SKM-1 treated with dmso at 0.1 percent for 144 hours (cell line): ENCODE measurements around the gene DCDC2C.
"Not testable (repeated sequence)": the region's sequence is repeated elsewhere in the genome, so short reads cannot be mapped to it uniquely, and the experiment has no call there.

Experiments
- DNase-seq: peaks from one replicate; lab custom pipeline; 2025; ENCODE audit not compliant: unreplicated experiment; lab: John Stamatoyannopoulos, UW

DCDC2C gene, protein sequence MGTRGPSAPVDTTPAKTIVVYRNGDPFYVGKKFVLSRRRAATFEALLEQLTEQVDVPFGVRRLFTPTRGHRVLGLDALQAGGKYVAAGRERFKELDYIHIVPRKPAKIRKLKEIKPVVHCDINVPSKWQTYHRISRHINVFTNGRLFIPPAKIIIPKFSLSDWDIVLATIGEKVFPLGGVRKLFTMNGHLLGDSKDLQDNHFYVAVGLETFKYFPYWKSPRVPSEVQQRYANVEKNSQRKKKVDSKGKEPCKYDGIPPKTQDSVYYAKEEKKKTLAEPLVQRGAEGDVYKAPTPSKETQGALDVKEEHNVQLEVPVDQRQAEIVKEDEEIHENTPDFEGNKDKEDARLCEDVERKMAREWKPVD

DNA sequence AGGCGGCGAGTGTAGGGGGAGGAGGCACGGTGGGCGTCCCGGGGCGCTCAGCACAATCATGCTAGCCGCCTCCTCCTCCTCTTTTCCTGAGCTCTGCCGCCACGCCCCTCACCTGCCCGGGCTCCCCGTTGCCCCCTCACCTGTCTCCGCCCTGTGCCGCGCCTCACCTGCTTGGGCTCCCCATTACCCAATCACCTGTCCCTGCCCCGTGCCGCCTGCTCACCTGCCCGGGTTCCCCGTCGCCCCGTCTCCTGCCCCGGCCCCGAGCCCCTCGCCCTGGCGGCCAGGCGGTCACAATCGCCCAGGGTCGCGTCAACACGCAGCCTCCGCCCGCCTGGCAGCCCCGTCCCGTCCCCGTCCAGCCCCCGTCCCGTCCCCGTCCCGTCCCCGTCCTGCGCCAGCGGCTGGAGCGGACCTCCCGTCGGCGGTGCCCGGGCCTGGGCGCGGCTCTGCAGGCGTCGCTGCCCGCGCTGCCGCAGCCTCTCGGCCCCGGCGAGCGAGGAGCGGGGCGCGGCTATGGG, at the start of gene DCDC2C:
TSS of gene DCDC2C (plus strand) at position 340 of the 521 bp plus-strand sequence. CDS start at position 517, 177 bp downstream.
- no peak for DNase-seq

DNA sequence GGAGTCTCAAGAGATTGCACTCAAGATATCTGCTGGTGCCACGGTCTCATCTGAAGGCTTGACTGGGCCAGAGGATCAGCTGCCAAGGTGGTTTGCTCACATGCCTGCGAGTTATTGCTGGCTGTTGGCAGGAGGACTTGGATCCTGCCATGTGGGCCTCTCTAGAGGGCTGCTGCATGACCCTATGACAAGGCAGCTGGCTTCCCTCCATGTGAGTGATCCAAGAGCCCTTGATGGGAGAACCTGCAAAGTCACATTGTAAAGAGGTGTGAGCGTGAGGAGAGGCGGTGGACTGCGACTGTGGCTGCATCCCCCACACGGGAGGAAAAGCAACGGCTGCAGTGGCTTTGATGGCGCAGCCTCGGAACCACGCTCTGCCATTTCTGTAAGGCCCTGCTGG, 49.4 kb upstream of the DCDC2C start:
- DNase-seq: no peak

DNA sequence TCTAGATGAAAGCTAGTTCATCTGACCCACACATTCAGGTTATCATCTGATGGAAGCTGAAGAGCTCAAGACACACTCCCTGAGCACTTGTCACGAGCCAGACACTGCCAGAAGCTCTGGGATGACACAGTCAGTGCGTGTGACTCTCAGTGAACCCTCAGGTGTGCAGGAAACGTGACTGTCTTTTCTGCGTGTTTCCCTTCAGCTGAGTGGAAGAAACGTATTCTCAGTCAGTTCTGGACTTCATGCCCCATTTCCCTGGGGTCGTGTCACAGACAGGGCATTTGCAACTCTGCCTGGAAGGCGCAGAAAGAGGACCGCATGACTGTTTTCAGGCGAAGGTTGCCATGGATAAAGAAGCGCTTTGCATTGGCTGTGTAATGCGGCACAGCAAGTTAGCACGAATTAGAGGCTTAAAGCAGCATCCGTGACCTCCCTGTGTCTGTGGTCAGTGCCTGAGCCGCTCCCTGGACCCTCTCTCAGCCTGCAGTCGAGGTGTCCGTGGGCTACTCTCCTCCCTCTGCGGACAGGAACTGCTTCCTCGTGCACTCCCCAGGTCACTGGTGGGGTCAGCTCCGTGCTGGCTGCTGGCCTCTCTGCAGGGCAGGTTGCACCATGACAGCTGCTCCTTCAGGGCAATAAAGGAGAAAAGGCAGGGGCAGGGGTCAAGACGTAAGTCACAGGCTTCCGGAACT, 48.7 kb upstream of the DCDC2C start:
- no peak for DNase-seq

DNA sequence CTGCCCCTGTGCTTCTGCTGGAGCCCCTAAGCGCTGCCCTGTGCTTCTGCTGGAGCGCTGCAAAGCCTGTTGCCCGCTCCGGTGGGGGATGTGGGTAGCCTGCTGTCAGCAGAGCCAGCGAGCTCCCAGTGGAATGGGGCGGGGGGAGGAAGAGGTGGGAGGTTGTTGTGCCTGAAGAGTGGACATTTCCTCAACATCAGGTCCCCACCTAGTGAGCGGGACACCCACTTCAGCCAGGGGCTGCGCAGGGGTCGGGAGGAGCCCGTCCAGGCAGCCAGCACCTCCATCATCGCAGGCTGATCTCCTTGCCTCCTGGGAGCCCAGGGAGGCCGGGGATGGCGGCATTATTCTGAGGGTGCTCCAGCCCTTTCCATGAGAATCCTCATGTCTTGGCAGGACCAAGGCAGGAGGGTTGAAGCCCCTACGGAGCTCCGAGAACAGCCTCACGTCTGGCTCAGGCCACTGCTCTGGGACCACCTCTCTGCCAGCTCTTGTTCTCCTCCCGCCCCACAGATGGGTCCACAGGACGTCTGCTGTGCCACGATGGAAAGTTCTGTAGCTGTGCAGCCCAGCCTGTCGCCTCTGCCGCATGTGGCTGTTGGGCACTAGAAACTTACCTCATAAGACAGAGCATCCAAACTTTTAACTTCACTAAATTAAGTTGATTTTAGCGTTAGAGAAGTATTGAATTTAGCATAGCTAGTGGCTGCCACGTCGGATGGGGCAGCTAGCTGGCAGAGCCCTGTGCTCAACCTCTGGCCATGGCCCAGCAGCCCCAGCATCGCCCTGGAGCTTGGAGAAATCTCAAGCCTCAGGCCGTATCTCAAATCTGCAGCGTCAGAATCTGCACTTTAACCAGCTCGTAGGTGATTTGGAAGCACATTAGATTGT, 47.3 kb upstream of the DCDC2C start:
- DNase-seq: no peak

DNA sequence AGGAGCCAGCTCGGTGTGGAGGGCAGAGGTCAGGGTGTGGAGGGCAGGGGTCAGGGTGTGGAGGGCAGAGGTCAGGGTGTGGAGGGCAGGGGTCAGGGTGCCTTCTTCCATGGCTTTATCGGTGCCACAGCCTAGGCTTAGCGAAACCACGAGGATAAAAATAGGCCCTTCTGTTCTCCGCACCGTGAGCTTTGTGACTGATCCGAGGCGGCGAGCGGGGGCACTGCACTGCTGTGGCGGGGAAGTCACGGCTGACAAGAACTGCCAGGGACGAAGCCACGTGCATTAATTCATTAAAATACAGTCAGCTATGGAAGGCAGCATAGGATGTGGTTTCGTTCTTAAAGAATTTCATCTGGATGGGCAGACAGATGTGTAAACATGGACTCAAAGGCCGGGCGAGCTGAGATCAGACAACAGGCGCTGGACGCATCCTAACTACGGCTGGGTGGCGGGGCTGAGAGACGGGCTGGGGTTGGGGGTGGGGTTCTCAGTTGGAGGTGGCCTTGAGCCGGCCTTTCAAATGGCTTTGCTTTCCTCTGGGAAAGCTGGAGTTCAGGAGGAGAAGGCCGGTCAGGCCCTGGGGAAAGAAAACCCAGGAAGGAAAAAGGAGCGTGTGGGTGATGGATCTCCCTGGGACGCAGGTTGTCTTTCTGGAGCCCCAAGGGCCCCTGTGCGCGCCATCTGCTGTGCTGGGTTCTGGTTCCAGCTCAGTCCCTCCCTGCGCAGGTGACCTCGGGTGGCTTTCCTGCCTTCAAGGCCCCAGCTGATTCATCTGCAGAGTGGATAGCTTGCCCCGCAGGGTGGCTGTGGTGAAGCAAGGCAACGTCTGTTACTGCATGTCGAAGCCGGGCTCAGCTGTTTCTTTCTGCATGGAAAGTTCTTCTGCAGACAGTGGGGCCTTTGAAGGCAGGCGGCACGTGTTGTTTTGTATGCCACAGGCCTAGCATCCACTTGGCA, 46.3 kb upstream of the DCDC2C start:
- DNase-seq: no peak

DNA sequence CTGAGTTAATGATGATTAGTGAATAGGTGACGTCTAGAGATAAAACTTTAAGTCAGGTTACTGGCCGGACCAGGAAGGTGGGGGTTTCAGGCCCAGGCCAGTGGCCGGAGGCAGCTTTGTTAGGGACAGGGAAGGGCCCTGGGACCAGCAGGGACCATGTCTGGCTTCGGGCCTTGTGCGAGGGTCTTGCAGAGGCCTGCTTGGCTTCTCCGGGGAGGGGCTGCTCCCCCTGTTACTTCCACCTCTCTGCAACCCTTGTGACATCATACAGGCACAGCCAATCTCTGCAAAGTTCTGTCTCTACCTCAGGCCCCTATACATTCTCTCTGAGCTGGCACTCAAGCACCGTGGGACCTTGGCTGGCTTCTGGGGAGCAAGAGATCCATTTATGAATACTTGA, 45.5 kb upstream of the DCDC2C start, which contains the start of gene ALLC:
TSS of gene ALLC (plus strand) at position 320 of the 400 bp plus-strand sequence. CDS start 12,958 bp downstream, outside the sequence.
- no peak for DNase-seq

DNA sequence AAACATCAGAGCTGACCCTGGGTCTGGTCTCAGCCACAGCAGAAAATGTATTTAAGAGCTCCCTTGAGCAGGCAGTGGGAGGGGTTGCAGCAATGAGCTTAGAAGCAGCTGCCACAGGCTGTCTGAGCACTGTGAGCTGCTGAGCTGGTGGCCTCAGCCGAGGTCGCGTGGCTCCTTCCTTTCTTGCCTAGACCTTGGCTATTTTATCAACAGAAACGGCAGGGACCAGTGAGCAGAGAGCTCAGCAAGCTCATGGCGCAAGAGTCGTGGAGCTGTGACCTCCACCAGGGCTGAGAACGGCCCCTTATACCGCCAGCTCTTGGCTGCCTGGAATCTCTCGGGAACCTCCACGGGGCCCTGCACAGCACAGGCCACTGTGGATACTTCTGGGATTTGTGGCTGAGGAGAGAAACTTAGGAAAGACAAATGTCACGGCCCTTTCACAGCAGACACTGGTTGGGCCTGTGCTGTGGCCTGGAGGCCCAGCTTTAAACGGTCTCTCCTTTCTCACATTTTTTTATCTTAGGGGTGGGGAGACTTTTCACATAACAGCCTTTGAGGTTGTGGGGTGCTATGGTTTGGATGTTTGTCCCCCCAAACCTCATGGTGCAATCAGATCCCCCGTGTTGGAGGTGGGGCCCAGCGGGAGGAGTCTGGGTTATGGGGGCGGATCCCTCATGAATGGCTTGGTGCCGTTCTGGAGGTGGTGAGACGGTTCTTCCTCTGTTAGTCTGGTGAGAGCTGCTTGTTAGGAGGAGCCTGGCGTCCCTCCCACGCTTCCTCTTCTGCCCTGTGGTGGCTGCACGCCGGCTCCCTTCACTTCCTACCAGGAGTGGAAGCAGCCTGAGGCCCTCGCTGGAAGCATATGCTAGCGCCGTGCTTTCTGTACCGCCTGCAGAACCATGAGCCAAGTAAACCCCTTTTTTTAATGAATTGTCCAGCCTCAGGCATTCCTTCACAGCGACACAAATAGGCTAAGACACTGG, 43.6 kb upstream of the DCDC2C start:
- DNase-seq: peak; percentile 52

DNA sequence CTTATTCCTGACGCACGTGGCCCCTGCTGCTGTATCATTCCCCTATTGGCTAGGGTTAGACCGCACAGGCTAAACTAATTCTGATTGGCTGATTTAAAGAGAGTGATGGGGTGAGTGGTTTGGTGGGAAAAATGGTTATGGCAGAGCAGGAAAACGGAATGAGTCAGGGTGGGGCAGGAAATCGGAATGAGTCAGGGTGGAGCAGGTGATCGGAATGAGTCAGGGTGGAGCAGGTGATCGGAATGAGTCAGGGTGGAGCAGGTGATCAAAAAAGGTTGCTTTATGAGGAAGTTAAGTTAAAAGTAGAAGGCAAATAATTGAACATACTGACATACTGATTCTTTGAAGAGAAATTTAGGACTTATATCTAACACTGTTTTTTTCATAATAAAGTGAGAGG, 42.7 kb upstream of the DCDC2C start:
- DNase-seq: not testable (repeated sequence)

DNA sequence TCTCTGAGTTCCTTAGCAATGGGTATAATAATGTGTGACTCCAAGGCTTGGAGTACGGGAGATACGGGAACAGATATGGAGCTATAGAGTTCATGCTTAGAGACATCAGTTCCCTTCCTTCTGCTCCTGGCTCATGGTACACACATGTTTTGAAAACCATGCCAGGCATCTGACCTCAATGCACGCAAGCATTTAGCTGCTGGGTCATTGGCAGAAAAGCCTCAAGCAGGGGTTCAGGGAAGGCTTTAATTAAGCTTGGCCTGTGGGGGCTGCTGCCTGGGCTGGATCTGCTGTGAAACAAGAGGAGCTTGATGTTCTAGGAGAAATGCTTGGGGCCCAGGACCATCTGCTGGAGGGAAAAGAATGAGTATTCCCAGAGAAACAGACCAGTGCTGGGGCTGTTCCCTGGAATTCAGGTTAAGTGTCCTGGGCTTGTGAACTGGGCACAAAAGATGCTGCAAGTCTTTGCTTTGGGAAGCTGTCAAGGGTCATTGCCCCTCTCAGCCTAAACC, 42.2 kb upstream of the DCDC2C start:
- no peak for DNase-seq

DNA sequence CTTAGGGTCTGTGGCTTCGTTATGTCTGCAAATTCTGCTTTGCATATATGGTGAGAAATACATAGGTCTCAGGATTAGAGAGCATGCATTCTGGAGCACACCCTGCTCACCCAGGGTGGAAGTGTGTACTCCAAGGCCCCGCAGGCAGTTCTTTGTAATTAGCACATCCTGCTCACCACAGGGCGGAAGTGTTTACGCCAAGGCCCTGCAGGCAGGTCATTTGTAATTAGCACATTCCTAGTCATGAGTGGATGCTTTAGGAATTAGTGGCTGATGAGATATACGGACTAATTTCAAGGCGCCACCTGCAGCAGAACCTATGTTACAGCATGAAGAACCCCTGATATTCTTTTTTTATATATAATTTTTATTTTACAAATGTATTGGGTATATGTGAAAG, 41.1 kb upstream of the DCDC2C start:
- peak; percentile 70 for DNase-seq

DNA sequence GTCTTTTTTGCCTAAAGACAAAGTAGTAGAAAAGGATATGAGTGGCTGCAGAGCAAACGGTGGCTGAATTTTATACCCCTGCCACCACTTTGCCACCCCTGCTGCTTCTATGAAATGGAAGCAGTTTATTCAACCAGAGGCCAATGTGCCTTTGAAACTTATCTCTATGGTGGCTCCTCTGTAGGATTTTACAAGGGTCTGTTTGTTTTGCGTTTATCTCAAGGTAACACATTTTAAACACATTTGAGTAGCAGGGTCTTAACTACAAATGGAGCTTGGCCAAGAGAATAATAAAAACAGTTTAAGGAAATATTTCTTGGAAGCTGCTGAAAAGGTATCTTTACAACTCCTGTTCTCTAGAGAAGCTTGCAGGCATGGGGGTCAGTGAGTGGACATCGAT, 39.3 kb upstream of the DCDC2C start:
- no peak for DNase-seq

DNA sequence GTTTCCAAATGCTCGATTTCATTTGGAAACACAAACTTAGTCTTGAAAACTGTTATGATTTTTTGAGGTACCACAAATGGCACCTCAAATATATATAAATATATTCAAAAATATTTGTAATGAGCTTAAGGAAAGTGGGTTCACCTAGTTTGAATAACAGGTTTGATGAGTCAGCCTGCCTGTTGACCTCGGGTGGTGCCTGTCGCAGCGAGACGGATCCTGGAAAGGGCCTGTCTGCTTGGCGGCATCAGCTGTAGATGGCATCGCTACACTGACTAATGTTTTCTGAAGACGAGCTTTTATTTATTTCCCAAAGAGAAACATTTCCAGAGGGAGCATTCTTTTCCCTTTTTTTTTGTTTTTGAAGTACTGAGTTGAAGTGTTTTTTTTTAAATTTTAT, 38.5 kb upstream of the DCDC2C start:
- DNase-seq: no peak

DNA sequence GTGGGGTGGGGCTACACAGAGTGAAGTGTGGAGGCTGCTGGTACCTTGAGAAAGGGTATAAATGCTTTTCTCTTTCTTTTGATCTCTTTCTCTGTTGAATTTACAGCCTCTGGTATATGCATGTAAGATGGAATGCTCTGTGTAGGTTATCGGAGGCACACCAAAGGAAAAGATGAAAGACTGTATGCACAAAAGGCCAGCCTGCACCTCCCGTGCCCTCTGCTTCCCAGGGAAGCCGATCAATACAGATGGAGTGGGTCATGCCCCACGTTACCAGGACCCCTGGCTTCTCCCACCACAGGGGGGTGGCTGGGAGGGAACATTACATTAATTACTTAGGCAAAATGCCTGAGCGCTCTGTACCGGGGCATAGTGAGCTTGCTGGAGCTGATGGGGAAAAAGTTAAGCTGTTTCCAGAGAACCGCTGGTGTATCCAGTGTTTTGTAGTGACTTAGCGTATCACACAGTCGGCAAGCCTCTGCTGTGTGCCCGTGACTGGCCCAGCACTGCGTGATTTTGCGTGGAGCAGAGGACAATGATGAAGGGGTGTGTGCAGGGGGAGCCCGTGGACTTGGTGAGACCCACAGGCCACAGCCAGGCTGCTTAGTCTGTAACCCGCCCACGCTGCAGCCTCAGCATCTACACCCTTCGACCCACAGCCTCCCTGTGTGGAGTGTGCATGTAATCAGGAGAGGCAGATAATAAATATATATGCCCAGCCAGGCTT, 37.3 kb upstream of the DCDC2C start:
- no peak for DNase-seq

DNA sequence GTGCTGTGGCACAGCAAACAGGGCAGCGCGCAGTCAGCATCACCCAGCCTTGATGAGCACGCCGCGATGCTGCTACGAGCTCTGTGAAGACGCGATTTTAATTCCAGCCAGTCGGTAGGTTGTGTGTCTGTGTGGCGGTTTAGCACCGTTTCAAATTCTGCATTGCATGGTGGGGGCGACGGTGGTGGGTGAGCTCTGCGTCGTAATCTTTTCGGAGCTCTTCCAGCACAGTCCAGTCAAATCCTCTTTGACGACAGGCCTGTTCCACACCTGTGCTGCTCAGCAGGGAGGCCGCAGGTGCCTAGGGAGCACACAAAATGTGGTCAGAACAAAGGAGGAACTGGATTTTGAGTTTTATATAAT, 36.8 kb upstream of the DCDC2C start:
- no peak for DNase-seq

DNA sequence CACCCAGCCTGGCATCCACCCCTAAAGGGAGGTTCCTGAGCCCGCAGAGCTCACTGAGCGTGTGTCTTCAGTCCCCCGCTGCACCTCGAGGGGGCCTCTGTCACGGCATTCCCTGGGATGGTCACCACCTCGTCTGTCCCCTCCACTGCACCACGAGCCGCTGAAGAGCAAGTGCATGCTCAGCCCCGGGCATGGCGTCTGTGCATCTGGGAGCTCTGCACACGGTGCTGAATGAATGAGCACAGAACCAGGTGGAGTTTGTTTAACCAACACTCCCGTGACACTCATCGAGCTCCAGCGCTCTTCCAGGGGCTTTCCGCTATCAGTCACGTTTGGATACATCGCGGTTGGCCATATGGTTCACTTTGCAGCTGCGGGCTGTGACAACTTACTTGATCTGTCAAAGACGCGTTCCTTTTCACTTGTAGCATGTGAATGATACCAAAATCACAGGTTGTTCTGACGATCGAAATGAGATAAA, 36.2 kb upstream of the DCDC2C start:
- no peak for DNase-seq

DNA sequence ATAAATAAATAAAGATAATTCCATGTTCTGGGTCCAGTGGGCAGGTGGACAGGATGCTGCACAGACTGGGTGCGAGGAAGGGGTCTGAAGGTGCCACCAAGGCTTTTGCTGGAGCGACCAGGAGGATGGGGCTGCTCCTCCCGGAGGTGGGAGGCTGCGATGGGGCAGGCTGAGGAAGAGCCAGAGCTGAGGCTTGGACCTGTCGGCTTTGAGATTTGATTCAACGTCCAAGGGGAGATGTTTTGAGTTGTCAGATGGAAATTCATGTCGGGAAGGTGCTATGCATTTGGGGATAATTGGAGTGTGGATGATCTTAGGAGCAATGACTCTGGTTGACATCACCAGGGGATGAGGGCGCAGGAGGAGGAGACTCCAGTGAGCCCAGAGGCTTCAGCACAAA, 33.7 kb upstream of the DCDC2C start:
- DNase-seq: no peak

DNA sequence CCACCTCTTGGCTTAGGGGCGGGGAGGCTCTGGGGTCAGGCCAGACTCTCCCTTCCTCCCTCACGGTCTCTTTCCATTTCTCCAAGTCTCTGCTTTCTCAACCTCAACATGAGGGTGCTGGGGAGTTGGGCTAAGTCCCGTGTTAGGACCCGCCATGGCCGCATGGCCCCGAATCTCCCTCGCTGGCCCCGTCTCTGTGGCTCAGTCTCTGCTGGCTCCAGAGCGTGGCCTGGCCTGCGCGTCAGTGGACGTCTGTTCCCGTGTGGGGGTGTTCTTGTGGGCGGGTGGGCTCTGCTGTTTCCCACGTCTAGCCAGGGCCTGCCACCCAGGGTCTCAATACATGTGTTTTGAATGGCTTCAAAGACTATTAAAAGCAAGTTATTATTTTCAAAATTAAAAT, 33.0 kb upstream of the DCDC2C start:
- no peak for DNase-seq

DNA sequence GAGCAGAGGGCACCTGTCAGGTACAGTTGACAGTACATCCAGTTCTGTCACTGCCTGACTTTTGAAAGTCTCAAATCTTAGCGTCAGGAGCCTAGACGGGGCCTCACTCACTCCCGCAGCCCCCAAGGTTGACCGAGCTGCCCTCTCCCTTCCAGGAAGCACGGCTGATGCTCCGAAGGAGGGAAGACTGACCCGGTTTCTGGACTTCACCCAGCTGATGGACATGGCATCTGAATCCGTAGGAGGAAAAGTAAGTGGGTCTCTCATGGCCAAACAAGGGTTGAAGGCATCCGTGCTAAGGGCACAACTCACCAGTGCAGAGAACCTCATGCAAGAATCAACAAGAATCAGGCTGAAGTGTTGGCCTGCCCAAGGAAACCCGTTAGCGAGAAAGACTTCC, 32.4 kb upstream of the DCDC2C start:
- DNase-seq: no peak
